GM18868 (cell line): ENCODE results near the gene KBTBD7.
A peak's percentile ranks its signal among the peaks of the same experiment; 100 is the strongest.

Experiments used
- ATAC-seq: cut with Tn5 transposase; IDR thresholded peaks from one replicate; pipeline ENCODE4 v1.9.1; 2021; ENCODE audit warnings: mild to moderate bottlenecking, moderate library complexity; ENCODE audit not compliant: unreplicated experiment

KBTBD7 gene, protein sequence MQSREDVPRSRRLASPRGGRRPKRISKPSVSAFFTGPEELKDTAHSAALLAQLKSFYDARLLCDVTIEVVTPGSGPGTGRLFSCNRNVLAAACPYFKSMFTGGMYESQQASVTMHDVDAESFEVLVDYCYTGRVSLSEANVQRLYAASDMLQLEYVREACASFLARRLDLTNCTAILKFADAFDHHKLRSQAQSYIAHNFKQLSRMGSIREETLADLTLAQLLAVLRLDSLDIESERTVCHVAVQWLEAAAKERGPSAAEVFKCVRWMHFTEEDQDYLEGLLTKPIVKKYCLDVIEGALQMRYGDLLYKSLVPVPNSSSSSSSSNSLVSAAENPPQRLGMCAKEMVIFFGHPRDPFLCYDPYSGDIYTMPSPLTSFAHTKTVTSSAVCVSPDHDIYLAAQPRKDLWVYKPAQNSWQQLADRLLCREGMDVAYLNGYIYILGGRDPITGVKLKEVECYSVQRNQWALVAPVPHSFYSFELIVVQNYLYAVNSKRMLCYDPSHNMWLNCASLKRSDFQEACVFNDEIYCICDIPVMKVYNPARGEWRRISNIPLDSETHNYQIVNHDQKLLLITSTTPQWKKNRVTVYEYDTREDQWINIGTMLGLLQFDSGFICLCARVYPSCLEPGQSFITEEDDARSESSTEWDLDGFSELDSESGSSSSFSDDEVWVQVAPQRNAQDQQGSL

GRCh38 chr13:41193919-41194824, at the start of gene KBTBD7:
Gene KBTBD7, minus strand, starts transcription at chr13:41194569. Its CDS starts 312 bp downstream, at chr13:41194257.
- ATAC-seq, result peak; percentile 98

DNA sequence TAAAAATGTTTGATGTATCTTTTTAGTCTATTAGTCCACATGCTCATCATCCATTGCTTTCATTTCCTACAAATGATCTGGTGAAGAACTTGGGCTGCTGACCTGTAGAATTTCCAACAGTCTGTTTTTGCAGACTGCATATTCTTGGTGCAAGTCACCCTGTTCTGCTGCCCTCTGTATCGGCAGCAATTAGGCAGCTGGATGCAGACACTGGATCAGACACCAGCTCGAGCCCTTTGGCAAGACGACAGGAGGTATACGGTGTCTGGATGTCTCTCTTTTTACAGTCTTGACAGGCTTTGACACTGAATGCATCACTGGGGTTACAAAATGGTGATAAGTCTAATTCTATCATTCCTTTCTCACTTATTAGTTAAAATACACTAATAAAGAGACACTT, 47.3 kb upstream of the KBTBD7 start:
- ATAC-seq, result no peak

DNA sequence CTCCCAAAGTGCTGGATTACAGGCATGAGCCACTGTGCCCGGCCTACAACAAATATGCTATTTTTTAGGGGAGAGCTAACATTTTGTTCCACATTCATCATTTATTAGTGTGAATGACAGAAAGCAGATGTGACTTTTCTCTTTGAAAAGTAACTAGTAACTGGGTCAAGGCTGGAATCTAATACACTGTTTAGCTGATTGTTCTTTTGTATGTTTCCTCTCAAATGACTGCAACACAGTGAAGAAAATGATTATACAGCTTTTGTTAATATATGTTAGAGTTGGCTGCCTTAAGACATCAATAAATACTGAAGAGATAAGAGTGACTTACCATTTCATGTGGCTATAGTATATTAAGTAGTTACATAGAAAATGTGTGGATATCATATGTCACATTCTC, 42.0 kb upstream of the KBTBD7 start:
- no peak for ATAC-seq

DNA sequence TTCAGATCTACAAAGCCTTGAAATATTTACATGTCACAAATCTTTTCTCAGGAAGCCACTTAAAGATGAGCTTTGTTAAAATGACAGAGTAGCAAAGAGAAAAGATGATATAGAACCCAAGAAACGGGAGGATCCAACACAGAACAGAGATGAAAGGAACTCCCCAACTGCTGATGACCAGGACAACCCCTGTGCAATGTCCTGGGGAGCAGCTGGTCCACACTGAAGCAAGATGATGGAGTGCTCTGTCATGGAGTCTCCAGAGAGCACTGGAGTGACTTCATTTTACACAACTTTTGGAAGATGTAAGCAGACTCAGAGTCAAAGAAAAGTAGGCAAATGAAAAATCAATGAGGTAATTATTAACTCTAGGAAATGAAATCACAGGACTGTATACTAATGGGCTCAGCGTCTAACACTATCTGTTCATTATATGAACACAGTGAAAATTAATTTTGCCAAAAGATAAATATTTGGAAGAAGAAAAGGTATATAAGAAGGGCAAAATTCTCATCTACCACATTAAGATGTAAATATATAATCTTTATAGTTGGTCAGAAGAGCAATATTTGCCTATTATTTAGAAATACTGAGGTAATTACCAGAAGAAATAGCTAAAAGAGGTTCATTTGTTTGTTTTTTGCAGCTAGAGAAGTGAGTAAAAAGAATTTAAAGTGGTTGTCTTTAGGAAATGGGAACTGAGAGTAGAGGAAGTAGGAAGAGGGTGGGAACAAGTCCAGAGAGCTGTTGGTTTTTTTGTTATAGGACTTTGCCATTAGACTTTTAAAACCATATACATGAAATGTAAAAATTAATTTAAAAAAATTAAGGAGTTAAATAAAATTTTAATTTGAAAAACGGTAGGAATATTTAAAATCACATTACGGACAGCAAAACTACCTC, 38.5 kb upstream of the KBTBD7 start:
- no peak for ATAC-seq

DNA sequence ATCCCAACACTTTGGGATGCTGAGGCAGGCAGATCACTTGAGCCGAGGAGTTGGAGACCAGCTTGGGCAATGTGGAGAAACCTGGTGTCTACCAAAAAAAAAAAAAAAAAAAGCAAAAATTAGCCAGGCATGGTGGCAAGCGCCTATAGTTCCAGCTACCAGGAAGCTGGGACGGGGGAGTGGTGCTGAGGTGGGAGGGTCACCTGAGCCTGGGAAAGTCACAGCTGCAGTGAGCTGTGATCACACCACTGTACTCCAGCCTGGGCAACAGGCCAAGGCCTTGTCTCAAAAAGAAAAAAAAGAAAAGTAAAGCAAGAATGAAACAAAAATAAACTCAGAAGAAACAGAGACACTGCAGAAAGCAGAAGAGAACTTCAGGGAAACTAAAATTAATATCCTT, 37.4 kb upstream of the KBTBD7 start:
- ATAC-seq, result no peak

- ATAC-seq, result no peak
Observed at GRCh38 chr13:41231025-41231677, 36.8 kb upstream of the KBTBD7 start.

GRCh38 chr13:41229356-41229755, 35.0 kb upstream of the KBTBD7 start:
- no peak for ATAC-seq

- ATAC-seq, result no peak
Observed at GRCh38 chr13:41224113-41225110, 30.0 kb upstream of the KBTBD7 start.

DNA sequence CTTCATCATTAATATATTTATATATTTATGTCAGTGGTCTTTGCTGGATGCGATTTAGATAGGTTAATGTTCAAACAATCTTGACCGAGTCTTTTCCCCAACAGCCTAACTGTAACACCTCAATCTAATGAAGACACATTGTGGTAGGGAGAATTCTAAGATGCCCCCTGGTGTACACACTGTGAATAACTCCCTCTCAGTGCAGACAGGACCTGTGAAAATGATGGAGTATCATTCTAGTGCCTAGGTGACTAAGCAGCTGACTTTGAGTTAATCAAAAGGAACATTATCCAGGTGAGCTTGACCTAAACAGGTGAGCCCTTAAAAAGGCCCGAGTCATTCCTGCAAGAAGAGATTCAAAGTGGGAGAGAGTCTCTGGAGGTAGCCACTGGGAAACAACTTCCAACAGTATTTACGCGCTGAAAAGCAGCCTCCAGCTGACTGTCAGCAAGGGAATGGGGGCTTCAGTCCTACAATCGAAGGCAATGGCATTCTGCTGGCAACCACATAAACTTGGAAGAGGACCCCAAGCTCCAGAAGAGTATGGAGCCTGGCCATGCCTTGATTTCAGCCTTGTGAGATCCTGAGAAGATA, 28.0 kb upstream of the KBTBD7 start:
- peak; percentile 88 for ATAC-seq

DNA sequence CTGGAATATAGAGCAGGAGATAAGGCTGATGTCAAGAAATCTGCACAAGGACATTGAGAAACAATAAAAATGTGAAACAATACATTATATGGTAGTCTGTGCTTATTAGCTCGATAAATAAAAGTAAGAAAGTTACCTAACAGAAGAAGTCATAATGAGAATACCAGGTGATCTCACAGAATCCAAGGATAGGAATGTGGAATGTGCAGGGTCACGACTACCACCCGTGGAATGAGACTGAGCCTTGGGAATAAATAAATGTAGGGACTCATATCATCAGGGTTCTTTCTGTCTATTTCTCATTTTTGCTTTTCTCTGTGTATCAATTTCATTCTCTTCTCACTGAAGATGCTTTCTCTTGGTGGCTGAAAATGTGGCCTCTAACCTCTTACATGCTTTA, 26.0 kb upstream of the KBTBD7 start:
- ATAC-seq, result no peak

- ATAC-seq, result no peak
Observed at GRCh38 chr13:41216160-41216559, 21.8 kb upstream of the KBTBD7 start.

DNA sequence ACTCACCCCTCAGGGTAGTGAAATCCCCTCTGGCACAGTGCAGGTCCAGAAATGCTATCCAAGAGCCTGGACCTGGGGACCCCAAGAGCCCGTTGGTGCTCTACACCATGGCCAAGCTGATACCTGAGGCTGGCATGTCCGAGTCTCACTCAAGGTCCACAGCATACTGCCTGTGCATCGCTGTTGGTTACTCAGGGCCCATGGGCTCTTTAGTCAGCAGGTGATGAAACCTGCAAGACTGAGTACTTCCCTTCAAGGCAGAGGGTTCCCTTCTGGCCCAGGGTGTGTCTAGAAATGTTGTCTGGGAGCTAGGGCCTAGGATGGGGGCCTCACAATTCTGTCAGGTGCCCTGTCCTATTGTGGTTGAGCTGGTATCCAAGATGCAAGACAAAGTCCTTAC, 19.6 kb upstream of the KBTBD7 start:
- ATAC-seq, result no peak

DNA sequence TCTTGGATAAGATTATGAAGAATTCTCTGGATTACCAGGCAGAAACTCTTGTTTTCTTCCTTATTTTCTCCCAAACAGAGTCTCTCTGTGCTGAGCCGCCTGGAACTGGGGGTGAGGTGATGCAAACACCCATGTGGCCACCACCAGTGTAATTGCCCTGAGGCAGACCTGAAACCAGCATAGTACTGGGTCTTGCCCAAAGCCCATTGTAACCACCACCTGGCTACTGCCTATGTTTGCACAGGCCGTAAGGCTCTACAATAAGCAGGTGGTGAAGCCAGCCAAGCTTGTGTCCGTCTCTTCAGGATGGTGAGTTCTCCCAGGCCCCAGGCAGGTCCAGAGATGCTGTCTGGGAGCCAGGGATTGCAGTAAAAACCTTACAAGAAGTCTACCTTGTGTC, 18.9 kb upstream of the KBTBD7 start:
- no peak for ATAC-seq

- ATAC-seq, result no peak
Observed at GRCh38 chr13:41212881-41213280, 18.5 kb upstream of the KBTBD7 start.

GRCh38 chr13:41211062-41211461, 16.7 kb upstream of the KBTBD7 start:
- ATAC-seq, result no peak

DNA sequence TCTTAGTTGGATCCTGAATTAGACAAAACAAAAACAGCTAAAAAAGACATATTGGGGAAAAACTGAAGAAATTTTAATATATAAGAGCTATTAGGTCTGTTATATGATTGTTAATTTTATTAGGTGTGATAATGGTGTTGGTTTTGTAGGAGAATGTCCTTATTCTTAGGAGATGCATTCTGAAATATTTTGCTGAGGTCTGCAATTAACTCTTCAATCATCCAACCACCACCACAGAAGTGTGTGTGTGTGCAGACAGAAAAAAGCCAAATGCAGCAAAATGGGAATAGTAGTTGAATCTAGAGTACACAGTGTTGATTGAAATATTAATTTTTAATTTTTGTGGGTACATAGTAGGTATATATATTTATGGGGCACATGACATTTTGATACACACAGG, 12.1 kb upstream of the KBTBD7 start:
- no peak for ATAC-seq

DNA sequence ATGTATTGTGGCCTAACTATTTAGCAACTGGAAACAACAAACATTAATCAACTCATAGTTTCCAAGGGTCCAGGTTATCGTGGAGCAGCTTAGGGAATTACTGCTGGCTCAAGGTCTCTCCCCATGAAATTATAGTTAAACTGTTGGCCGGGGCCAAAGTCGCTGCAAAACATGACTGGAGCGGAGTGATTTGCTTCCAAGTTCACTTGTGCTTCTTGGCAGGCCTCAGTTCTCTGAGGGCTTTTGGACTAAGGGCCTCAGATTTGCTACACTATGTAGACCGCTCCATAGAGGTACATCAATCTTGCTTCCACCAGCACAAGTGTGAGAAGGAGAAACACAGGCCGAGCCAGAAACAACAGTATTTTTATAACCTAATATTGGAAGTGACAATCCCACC, 9.4 kb upstream of the KBTBD7 start:
- ATAC-seq, result no peak

DNA sequence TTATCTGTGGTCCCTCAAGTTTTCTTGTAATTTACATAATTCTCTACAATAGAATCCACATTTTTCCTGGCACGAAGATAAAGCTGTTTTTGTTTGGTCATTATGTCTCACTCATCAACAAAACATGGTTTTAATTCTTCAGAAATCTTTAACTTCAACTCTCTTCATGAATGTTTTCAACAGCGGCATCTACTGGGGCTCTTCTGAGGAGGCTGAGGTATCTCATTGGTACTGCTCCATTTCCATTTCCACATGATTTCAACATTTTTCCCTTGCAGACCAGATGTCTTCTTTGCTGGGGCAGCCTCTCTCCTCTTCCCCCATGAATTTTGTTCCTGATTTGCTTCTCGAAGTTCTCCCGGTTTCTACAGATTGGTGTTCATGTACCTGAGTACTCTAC, 5.8 kb upstream of the KBTBD7 start:
- no peak for ATAC-seq
